Stomach (tissue), 4 donors: ENCODE measurements around the gene MANBA.

Source experiments
- CTCF ChIP-seq, 7 experiments: fragments of 450-650 bp in 4 of 7; fragments of 200-600 bp in 3 of 7; sonication (generic) in 3 of 7; IDR thresholded peaks; one replicate each; pipeline ENCODE4 v1.5.1; 2016 to 2019; ENCODE audit warnings: antibody characterized with exemption in 7 of 7, control low read depth in 2 of 7, mild to moderate bottlenecking in 1 of 7
- EP300 ChIP-seq: sonication (generic); formaldehyde crosslinking; IDR thresholded peaks from one replicate; pipeline ENCODE4 v1.6.1; 2017; ENCODE audit warnings: antibody characterized with exemption

- TF ChIP-seq CTCF (IDR thresholded peaks at IDR 0.05) (no peak), EP300 (no peak)
Observed at GRCh38 chr4:102723511-102723910, 37.3 kb downstream of the MANBA start.
